Measurements from ENCODE around the gene ZNF853.
"Not testable (repeated sequence)": the region's sequence is repeated elsewhere in the genome, so short reads cannot be mapped to it uniquely, and the experiment has no call there.

The ZNF853 gene

DNA sequence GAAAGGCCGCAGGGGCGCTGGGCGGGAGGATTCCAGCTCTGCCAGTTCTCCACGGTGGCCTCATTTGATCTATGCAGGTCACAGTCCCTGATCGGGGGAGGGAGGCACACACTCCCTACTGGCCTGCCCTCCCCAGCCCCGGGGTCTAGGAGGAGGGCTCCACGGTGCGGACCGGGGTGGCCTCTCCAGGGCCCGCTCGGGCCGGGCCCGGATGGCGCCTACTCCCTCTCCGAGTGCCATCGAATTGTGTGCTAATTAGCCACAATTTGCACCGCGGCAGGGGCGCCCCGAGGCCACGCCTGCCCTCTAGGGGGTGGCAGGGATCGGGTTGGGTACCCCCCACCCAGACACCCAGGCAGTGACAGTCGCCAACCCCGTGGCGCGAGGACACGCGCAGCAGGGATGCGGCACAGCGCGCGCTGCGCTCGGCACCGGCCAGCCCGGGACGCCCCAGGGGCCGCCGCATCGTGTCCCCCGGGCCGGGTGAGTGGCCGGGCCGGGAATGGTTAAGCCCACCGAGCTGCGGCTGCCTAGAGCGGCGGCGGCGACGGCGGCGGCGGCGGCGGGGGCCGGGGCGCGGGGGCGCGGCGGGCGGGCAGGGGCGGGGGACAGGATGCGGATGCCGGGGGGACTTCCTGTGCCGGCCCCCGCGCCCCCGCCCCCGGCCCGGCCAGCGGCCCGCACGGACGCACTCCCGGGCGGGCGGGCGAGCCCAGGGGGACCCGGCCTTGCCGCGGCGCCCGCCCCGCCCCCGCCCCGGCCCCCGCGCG lies at the start of gene ZNF853:
Gene ZNF853, plus strand, starts transcription at position 658 of the 770 bp plus-strand sequence. CDS start 565 bp downstream, outside the sequence.
- in situ Hi-C loops (cut with HindIII; ENCODE audit: low sequenced_read_pairs): no loop called here

DNA sequence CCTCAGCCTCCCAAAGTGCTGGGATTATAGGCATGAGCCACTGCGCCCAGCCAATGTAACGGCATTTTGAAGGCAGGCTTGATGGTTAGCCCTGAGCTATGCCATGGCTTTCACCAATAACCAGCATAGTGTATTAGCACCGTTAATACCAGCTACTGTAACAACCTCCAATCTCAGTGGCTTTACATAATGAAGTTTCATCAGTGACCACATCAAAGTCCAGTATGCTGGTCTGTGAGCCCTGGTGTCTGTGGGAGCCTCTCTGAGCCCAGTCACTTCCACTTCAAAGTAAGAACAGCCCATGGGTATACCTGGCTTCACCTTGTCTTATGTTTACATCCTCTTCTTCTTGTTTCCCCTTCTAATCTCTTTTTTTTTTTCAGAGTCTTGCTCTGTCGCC lies 49.8 kb upstream of the ZNF853 start:
- in situ Hi-C loops (cut with HindIII; ENCODE audit: low sequenced_read_pairs): no loop called here

DNA sequence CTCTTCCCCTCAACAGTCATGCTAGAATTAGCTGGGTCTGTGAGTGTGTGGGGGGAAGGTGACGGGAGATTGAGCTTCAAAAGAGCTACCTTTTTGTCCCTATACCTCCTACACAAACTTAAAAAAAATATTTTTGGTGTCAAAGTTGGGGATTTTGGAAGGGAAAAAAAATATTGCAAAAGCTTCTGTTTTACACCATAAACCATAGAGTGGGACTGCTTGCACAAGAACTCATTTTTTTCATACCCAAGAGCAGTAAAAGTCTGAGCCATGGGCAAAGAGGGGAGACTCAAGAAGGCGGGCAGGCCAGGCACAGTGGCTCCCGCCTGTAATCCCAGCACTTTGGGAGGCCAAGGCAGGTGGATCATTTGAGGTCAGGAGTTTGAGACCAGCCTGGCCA lies 47.5 kb upstream of the ZNF853 start:
- in situ Hi-C loops (cut with HindIII; ENCODE audit: low sequenced_read_pairs): no loop called here

DNA sequence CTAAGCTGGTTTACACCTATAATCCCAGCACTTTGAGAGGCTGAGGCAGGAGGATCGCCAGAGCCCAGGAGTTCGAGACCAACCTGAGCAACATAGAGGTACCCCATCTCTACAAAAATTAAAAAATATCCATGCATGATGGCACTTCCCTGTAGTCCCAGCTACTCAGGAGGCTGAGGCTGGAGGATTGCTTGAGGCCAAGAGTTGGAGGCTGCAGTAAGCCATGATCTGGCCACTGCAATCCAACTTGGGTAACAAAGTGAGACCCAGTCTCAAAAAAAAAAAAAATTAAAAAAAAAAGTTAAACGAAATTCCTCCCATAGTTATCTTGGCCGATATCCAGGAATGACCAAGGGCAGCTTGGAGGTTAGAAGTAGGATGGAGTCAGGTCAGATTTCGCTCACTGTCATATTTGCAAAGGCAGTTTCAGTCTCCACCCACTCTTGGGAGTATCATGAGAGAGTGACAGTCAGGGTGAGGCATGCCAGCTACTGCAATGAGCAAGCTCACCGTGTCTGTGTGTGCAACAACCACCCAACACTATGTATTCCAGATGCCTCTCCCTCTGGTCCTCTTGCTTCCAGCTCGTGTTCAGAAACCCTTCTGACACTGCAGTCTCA lies 44.1 kb upstream of the ZNF853 start:
- in situ Hi-C loops (cut with HindIII; ENCODE audit: low sequenced_read_pairs): no loop called here

DNA sequence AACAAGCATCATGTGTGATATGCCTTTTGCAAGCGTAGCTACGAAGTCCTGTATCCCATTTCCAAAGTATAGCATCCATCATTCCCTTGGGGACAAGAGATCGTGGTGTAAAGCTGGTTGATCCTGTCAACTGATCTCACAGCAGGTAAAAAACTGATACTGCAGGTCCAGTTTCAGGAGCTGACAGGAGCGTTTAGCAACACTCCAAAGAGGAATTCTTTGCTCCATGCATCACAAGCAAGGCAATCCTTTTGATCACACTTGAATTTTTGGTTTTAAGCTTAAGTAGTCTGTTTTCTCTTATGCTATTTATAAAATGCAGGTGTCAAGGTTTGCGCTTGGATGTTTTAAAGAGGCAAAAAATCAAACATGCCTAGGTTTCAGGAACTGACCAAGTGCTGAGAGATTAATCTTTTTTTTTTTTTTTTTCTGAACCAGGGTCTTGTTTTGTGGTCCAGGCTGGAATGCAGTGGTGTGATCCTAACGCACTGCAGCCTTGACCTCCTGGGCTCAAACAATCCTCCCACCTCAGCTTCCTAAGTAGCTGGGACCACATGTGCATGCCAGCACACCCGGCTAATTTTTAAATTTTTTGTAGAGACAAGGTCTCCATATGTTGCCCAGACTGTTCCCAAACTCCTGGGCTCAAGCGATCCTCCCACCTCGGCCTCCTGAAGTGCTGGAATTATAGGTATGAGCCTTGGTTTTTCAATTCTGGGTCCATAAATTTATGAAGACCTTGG lies 40.0 kb upstream of the ZNF853 start:
- in situ Hi-C loops (cut with HindIII; ENCODE audit: low sequenced_read_pairs): loop anchor here (5.0 kb wide), 1 partner anchor 83 kb away; no protein-coding TSS in a partner anchor

DNA sequence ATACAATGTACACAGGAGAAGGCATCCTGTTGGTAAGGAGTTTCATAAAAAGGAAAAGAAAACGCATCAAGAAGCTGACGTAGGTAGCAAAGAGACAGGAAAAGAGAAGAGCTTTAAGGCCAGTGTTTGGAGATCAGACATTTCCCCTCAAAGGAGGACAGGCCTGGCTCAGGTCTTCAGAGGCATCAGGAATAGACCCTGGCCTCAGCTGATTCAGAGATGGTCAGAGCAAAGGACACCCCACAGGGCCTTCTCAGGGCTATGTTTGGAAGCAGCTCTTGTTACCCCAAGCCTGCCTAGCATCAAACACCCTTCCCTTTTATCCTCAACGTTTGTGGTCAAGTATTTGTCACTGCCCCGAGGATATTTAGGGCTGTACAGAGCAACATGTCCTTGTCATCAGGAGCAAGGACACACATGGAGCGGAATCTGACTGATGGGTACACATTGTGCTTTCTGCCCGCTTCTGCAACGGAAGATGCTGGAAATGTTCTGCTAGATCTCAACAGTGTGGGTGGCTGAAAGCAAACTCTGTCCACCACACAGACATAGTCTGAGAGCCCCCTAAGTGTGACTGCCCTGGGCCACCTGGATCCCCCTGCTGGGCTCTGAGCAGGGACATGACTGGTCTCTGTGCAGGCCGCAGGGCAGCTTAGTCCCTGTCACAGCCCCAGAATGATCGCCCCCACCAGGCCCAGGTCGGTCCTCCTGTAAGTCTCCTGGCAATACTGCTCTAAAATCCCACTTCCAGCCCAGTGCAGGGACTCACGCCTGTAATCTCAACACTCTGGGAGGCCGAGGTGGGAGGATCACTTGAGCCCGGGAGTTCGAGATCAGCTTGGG lies 39.2 kb upstream of the ZNF853 start:
- in situ Hi-C loops (cut with HindIII; ENCODE audit: low sequenced_read_pairs): loop anchor here (5.0 kb wide), 1 partner anchor 84 kb away; no protein-coding TSS in a partner anchor

DNA sequence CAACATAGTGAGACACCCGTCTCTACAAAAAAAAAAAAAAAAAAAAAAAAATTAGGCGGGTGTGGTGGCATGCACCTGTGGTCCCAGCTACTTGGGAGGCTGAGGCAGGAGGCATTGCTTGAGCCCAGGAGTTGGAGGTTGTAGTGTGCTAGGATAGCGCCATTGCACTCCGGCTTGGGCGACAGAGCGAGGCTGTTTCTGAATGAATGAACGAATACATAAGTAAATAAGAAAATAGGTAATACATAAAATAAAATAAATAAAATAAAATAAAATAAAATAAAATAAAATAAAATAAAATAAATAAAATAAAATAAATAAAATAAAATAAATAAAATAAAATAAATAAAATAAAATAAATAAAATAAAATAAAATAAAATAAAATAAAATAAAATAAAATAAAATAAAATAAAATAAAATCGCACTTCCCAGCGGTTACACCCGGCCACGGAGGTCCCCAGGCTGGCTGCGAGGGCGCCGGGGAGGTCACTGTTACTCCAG lies 38.5 kb upstream of the ZNF853 start:
- in situ Hi-C loops (cut with HindIII; ENCODE audit: low sequenced_read_pairs): loop anchor here (5.0 kb wide), 1 partner anchor 85 kb away; no protein-coding TSS in a partner anchor

DNA sequence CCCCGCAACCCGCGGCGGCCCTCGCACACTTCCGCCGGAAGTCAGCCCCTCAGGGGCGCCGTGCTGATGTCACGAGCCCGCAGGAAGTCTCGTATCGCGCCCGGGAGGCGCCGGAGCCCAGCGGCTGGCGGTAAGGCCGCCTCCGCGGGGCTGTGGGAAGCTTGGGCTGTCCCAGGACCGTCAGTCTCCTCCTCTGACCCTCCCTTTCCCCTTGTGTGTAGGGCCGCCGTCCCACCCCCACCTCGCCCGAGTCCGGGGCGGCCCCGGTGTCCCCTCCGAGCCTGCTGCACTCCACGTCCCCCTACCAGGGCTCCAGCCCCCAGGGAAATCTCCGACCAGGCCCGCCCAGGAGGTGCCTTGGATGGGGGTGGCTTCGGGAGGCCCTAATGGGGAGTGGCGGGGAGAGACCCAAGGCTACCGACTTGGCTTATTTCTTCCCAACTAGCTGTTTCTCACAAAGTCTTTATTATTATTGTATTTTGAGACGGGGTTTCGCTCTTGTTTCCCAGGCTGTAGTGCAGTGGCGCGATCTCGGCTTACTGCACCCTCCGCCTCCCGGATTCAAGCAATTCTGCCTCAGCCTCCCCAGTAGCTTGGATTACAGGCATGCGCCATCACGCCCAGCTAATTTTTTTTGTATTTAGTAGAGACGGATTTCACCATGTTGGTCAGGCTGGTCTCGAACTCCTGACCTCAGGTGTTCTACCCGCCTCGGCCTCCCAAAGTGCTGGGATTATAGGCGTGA lies 37.9 kb upstream of the ZNF853 start, which contains the start of gene ZDHHC4:
Gene ZDHHC4, plus strand, starts transcription at position 86 of the 745 bp plus-strand sequence. CDS start 3,108 bp downstream, outside the sequence.
- in situ Hi-C loops (cut with HindIII; ENCODE audit: low sequenced_read_pairs): loop anchor here (5.0 kb wide), 1 partner anchor 85 kb away; no protein-coding TSS in a partner anchor

DNA sequence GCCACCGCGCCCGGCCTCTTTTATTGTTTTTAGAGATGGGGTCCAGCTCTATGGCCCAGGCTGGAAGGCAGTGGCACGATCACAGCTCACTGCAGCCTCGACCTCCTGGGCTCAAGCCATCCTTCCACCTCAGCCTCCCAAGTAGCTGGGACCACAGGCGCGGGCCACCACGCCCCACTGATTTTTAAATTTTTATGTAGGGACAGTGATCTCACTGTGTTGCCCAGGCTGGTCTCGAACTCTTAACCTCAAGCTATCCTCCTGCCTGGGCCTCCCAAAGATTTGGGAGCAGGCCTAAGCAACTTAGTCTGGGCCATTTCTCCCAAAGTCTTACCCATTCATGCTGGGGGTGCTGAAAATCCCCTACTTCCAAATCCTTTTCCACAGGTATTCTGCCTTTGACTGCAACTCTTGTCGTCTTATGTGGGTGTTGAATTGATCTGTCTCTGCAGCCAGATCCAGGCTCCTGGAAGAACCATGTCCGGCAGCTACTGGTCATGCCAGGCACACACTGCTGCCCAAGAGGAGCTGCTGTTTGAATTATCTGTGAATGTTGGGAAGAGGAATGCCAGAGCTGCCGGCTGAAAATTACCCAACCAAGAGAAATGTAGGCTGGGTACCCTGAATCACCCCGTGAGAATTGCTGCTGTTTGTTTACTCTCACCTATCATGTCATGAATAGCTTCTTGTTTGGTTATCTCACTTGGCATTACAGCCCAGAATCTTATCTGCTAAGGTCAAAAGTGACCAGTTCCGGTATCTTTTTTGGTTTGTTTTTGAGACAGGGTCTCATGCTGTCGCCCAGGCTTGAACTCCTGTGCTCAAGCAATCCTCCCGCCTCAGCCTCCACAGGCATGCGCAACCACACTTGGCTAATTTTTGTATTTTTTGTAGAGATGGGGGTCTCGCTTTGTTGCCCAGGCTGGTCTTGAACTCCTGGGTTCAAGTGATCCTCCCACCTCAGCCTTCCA lies 37.0 kb upstream of the ZNF853 start:
- in situ Hi-C loops (cut with HindIII; ENCODE audit: low sequenced_read_pairs): loop anchor here (5.0 kb wide), 1 partner anchor 86 kb away; no protein-coding TSS in a partner anchor

DNA sequence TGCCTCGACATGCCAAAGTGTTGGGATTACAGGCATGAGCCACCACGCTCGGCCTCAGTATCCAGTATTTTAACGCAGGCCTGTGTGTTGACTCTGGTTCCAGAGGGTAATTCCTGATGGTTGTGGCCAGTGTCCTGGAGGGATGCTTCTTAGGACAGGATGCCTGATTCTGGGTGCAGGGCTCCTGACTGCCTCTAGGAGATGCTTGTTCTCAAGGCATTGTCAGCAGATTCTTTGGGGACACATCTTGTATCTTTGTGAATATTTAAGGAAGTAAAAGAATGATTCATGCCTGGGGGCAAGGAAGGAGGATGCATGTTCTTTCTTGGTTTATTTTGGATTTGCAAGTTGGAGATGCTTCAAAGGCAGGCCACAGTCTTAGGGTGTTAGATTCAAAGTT lies 36.0 kb upstream of the ZNF853 start:
- in situ Hi-C loops (cut with HindIII; ENCODE audit: low sequenced_read_pairs): loop anchor here (5.0 kb wide), 1 partner anchor 87 kb away; no protein-coding TSS in a partner anchor

DNA sequence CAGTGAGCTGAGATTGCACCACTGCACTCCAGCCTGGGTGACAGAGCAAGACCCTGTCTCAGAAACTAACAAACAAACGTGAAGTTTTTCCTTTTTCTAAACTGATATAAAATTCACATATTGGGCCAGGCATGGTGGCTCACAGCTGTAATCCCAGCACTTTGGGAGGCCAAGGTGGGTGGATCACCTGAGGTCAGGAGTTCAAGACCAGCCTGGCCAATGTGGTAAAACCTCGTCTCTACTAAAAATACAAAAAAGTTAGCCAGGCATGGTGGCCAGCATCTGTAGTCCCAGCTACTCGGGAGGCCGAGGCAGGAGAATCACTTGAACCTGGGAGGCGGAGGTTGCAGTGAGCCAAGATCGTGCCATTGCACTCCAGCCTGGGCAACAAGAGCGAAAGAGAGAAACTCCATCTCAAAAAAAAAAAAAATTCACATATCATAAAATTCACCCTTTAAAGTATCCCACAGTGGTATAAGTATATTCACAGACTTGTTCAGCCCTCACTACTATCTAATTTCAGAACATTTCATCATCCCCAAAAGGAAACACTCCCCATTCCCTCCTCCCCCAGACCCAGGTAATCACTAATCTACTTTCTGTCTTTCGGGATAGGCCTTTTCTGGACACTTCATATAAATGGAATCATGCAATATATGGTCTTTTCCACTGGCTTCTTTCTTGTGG lies 29.5 kb upstream of the ZNF853 start:
- in situ Hi-C loops (cut with HindIII; ENCODE audit: low sequenced_read_pairs): not testable (repeated sequence)

DNA sequence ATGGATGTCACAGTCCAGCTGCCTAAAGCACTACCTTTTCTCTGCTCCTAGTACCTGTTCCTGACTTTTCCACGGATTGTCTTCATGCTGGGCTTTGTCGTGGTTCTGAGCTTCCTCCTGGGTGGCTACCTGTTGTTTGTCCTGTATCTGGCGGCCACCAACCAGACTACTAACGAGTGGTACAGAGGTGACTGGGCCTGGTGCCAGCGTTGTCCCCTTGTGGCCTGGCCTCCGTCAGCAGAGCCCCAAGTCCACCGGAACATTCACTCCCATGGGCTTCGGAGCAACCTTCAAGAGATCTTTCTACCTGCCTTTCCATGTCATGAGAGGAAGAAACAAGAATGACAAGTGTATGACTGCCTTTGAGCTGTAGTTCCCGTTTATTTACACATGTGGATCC lies 26.8 kb upstream of the ZNF853 start:
- in situ Hi-C loops (cut with HindIII; ENCODE audit: low sequenced_read_pairs): no loop called here

DNA sequence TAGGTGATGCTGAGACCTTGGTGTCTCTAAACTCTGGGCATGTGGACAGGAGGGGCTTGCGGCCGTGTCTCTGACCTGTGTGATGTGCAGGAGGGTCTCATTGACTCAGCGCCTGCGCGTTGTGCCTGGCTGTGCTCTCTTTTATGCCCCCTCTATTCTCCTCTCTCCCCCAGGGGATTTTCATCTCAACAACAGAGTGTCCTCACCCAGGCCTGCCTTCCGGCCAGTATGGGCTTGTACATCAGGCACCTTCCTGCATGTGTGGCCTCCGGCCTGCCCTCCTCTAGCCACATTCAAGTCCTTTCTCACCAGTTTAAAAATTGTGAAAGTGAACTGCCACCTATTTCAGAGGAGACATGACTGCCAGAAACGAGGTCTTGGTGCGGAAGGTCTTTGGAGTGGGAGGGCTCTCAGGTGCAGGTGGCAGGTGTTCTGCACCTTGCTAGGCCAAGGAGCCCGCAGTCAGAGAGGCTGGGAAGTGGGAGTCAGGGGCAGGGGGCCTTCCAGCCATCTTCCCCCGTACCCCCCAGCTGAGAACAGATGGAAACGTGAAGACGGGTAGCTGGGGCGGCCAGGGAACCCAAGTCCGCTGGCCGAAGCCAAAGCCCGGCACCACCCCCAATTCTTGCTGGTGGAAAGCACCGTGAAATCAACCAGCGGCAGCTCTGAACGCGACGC lies 26.1 kb upstream of the ZNF853 start:
- in situ Hi-C loops (cut with HindIII; ENCODE audit: low sequenced_read_pairs): no loop called here

DNA sequence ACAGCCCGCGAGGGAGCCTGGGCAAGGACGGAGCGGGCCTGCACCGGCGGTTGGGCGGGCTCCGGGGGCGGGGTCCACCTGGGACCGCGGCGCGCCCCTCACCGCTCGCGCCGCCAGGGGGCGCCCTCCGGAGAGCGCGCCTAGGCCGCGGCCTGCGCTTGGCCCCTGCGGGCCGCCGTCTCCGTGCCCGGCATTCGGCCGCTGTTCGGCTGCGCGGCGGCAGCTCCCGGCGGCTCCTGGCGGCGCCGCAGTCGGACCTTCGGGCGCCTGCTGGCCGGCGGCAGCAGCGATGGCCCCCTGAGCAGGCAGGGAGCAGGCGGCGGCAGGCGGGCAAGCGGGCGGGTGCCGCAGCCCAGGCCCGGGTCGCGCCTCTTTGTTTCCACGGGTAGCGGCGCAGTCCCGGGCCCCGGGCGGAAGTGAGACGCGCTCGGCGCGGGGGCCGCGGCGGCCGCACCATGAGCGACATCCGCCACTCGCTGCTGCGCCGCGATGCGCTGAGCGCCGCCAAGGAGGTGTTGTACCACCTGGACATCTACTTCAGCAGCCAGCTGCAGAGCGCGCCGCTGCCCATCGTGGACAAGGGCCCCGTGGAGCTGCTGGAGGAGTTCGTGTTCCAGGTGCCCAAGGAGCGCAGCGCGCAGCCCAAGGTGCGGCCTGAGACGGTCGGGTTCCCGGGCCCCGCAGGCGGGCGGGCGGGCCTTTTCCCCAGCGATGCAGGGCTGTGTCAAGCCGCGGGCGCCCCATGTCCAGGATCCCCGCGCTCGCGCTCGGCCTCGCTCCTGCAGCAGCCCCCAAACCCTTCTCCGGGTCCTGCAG lies 25.4 kb upstream of the ZNF853 start, which contains the start of gene INTS15:
Gene INTS15, plus strand, starts transcription at position 193 of the 816 bp plus-strand sequence. Its CDS starts 263 bp downstream, at position 456.
- in situ Hi-C loops (cut with HindIII; ENCODE audit: low sequenced_read_pairs): loop anchor here (5.0 kb wide), 1 partner anchor 42 kb away; no protein-coding TSS in a partner anchor

DNA sequence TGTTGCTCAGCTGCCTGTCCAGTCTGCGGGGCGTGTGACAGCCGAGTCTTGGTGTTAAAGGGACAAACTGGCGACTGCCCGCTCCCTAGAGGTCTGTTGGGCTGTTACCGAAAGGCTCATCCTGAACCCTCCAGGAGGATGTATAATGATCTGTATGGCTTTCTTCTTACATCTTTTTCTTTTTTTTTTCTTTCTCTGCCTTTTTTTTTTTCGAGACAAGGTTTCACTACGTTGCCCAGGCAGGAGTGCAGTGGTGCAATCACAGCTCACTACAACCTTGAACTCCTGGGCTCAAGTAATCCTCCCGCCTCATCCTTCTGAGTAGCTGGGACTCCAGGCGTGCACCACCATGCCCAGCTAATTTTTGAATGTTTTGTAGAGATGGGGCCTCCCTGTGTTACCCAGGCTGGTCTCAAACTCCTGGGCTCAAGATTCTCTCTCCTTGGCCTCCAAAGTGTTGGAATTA lies 24.7 kb upstream of the ZNF853 start:
- in situ Hi-C loops (cut with HindIII; ENCODE audit: low sequenced_read_pairs): loop anchor here (5.0 kb wide), 1 partner anchor 42 kb away; no protein-coding TSS in a partner anchor

DNA sequence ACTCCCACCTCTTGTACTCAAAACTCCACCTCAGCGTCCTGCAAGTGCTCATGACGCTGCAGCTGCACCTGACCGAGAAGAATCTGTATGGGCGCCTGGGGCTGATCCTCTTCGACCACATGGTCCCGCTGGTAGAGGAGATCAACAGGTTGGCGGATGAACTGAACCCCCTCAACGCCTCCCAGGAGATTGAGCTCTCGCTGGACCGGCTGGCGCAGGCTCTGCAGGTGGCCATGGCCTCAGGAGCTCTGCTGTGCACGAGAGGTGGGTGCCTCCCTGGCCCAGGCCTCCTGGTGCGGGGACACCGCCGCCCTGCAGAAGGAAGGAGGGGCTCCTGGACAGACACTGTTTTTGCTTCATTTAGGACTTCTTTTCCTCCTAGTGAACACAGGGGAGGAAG lies 15.3 kb upstream of the ZNF853 start:
- in situ Hi-C loops (cut with HindIII; ENCODE audit: low sequenced_read_pairs): no loop called here
